ENCODE results near the gene PPP1R9B. TPM values are rescaled to one million over a fixed set of nuclear protein-coding genes. Genes with fewer than 3 reads are reported as not detected.

Gene PPP1R9B
- polyA plus RNA-seq, 1 donor (not counting 4 experiments of a cell fraction or from before 2014, with no cell fraction given): 16.1 TPM

DNA sequence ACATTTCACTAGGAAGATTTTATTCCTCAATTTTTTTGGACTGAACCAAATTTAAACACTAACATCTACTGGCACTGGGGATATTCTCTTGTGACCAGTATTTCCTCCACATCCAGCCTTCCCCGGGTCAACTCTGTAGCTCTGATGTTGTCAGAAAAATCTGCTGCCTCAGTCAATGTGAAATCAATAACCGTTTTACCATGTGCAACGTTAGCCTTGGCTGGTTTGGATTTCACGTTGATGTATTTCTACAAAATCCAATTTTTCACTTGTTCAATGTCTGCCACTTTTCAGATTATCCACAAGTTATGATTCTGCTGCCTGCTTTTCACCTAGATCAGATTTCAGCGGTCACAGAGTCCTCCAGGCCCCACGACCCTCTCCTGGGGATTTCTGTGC is 22.5 kb upstream of the PPP1R9B start:
- no peak overlapping the region for H3K4me2 ChIP-seq (ENCODE audit: control insufficient read depth, extremely low read depth, insufficient read depth, low read depth, low read length)
- H3K79me2 ChIP-seq (ENCODE audit: control insufficient read depth, insufficient read depth, low read length): no peaks in the 10 kb centered on the region
- no peak overlapping the region for H3K27ac ChIP-seq (ENCODE audit: control insufficient read depth, insufficient read depth, low read length)
- no peak for FAIRE-seq
- peaks cover 3% of the 10 kb centered on the region for H3K27me3 ChIP-seq (ENCODE audit: control insufficient read depth, extremely low read depth, insufficient read depth, low read length)
- no peak overlapping the region for H2AFZ ChIP-seq (ENCODE audit: control insufficient read depth, low read length)
- no peaks in the 10 kb centered on the region for H3K9me3 ChIP-seq (ENCODE audit: control insufficient read depth, low read depth, low read length)
- no peaks in the 10 kb centered on the region for H4K20me1 ChIP-seq (ENCODE audit: control insufficient read depth, extremely low read depth, insufficient read depth, low read length)
- peaks cover 9% of the 10 kb centered on the region for H3K4me1 ChIP-seq (ENCODE audit: control insufficient read depth, extremely low read depth, insufficient read depth, low read length)
- H3K9me1 ChIP-seq (ENCODE audit: control insufficient read depth, extremely low read depth, insufficient read depth, low read length): no peaks in the 10 kb centered on the region
- H3K4me3 ChIP-seq (ENCODE audit: control insufficient read depth in 2 of 3, extremely low read depth in 1 of 3, insufficient read depth in 2 of 3, low read depth in 1 of 3, low read length in 3 of 3): no peak overlapping the region
- TF ChIP-seq, protein P1, sequence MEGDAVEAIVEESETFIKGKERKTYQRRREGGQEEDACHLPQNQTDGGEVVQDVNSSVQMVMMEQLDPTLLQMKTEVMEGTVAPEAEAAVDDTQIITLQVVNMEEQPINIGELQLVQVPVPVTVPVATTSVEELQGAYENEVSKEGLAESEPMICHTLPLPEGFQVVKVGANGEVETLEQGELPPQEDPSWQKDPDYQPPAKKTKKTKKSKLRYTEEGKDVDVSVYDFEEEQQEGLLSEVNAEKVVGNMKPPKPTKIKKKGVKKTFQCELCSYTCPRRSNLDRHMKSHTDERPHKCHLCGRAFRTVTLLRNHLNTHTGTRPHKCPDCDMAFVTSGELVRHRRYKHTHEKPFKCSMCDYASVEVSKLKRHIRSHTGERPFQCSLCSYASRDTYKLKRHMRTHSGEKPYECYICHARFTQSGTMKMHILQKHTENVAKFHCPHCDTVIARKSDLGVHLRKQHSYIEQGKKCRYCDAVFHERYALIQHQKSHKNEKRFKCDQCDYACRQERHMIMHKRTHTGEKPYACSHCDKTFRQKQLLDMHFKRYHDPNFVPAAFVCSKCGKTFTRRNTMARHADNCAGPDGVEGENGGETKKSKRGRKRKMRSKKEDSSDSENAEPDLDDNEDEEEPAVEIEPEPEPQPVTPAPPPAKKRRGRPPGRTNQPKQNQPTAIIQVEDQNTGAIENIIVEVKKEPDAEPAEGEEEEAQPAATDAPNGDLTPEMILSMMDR (optimal IDR thresholded peaks at IDR 0.05 in 1 of 3, IDR thresholded peaks at IDR 0.05 in 1 of 3, conservative IDR thresholded peaks at IDR 0.05 in 1 of 3; ENCODE audit: extremely low read depth in 1 of 3, insufficient read depth in 2 of 3, low read length in 3 of 3): no peak
- H3K9ac ChIP-seq (ENCODE audit: control insufficient read depth, extremely low read depth, insufficient read depth, low read length): no peak overlapping the region
- dilution Hi-C loops (cut with MboI; ENCODE audit: extremely low pct_ligation_motif_present, low sequenced_read_pairs): no loop called here
- H3K36me3 ChIP-seq (ENCODE audit: control insufficient read depth in 2 of 2, extremely low read depth in 1 of 2, insufficient read depth in 2 of 2, low read length in 2 of 2): no peaks in the 10 kb centered on the region
- DNase-seq (ENCODE audit: low read depth, low spot score): no peak

DNA sequence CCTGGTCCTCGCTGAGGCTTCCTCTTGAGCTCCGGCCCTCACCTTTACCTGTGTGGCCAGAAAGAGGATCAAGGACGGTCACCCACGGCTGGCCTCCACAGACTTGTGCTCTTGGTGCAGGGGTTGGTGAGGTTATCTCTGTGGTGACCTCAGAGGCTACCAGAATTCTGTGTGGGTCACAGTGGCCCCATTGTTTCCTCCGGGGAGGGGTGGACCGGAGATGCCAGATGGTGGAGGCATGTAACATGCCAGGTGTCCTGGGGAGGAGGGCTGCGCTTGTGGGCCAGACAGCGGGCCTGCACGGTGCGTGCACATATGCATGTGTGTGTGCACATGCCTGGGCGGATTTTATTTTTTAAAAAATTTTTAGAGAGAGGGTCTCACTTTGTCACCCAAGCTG is 21.7 kb upstream of the PPP1R9B start:
- Histone ChIP-seq H3K9me3 (ENCODE audit: control insufficient read depth, low read depth, low read length) (no peaks in the 10 kb centered on the region), H3K36me3 (ENCODE audit: control insufficient read depth in 2 of 2, extremely low read depth in 1 of 2, insufficient read depth in 2 of 2, low read length in 2 of 2) (no peaks in the 10 kb centered on the region), H3K9ac (ENCODE audit: control insufficient read depth, extremely low read depth, insufficient read depth, low read length) (no peak overlapping the region), H3K9me1 (ENCODE audit: control insufficient read depth, extremely low read depth, insufficient read depth, low read length) (no peaks in the 10 kb centered on the region), H2AFZ (ENCODE audit: control insufficient read depth, low read length) (no peak overlapping the region), H3K27ac (ENCODE audit: control insufficient read depth, insufficient read depth, low read length) (no peak overlapping the region), H3K27me3 (ENCODE audit: control insufficient read depth, extremely low read depth, insufficient read depth, low read length) (peaks cover 3% of the 10 kb centered on the region), H3K4me2 (ENCODE audit: control insufficient read depth, extremely low read depth, insufficient read depth, low read depth, low read length) (no peak overlapping the region), H3K4me1 (ENCODE audit: control insufficient read depth, extremely low read depth, insufficient read depth, low read length) (peaks cover 1% of the 10 kb centered on the region), H4K20me1 (ENCODE audit: control insufficient read depth, extremely low read depth, insufficient read depth, low read length) (no peaks in the 10 kb centered on the region), H3K4me3 (ENCODE audit: control insufficient read depth in 2 of 3, extremely low read depth in 1 of 3, insufficient read depth in 2 of 3, low read depth in 1 of 3, low read length in 3 of 3) (no peak overlapping the region), H3K79me2 (ENCODE audit: control insufficient read depth, insufficient read depth, low read length) (no peaks in the 10 kb centered on the region)
- DNase-seq (ENCODE audit: low read depth, low spot score): no peak
- no peak for FAIRE-seq
- no peak for TF ChIP-seq EZH2 (IDR thresholded peaks at IDR 0.05; ENCODE audit: low read length)
- TF ChIP-seq, protein P1 (optimal IDR thresholded peaks at IDR 0.05 in 1 of 3, IDR thresholded peaks at IDR 0.05 in 1 of 3, conservative IDR thresholded peaks at IDR 0.05 in 1 of 3; ENCODE audit: extremely low read depth in 1 of 3, insufficient read depth in 2 of 3, low read length in 3 of 3): no peak
- dilution Hi-C loops (cut with MboI; ENCODE audit: extremely low pct_ligation_motif_present, low sequenced_read_pairs): no loop called here
